HEK293 (cell line): ENCODE results near the gene TBX4.

Source experiments
- CTCF ChIA-PET: fragments of 350-600 bp; formaldehyde crosslinking; extraction: SDS; loops from one replicate; lab custom pipeline; 2021; ENCODE audit warnings: antibody characterized with exemption; lab: Yijun Ruan, JAX
- POLR2A ChIA-PET: fragments of 300-600 bp; formaldehyde crosslinking; extraction: SDS; loops from one replicate; lab custom pipeline; 2020; ENCODE audit warnings: antibody characterized with exemption, inconsistent platforms; lab: Yijun Ruan, JAX
- H3K27ac ChIP-seq: fragments of 200-500 bp; sonication (Bioruptor generic); 2 replicates; pipeline ENCODE4 v1.5.1; 2014; ENCODE audit warnings: low read depth, low read length, control low read depth, inconsistent platforms; ENCODE audit errors: extremely low read depth
- H3K36me3 ChIP-seq, 2 experiments: fragments of 200-500 bp in 1 of 2; sonication (Bioruptor generic) in 1 of 2; 1 replicate in 1 of 2; 2 replicates in 1 of 2; pipeline ENCODE4 v1.5.1; 2014 to 2017; ENCODE audit warnings: inconsistent platforms in 2 of 2, low read length in 2 of 2; ENCODE audit not compliant: control insufficient read depth in 2 of 2, insufficient read depth in 1 of 2
- H3K4me1 ChIP-seq: fragments of 200-500 bp; sonication (Bioruptor generic); 2 replicates; pipeline ENCODE4 v1.5.1; 2014; ENCODE audit warnings: mild to moderate bottlenecking, low read length, inconsistent platforms; ENCODE audit not compliant: control insufficient read depth, insufficient read depth
- H3K4me3 ChIP-seq: 2 replicates; pipeline ENCODE4 v1.5.1; 2011; ENCODE audit warnings: low read depth, mild to moderate bottlenecking, control low read depth, low read length, moderate library complexity
- H3K9me3 ChIP-seq: fragments of 200-500 bp; sonication (Bioruptor generic); 2 replicates; pipeline ENCODE4 v1.5.1; 2014; ENCODE audit warnings: low read depth, low read length, inconsistent platforms; ENCODE audit not compliant: control insufficient read depth, insufficient read depth
- BCL11B ChIP-seq: fragments of 450-650 bp; formaldehyde crosslinking; IDR thresholded peaks from 2 replicates; pipeline ENCODE4 v1.5.1; 2016; ENCODE audit warnings: low read depth, missing biosample characterization, missing genetic modification characterization
- FEZF1 ChIP-seq: fragments of 450-650 bp; formaldehyde crosslinking; IDR thresholded peaks from 2 replicates; pipeline ENCODE4 v1.5.1; 2016; ENCODE audit warnings: missing biosample characterization, missing genetic modification characterization
- GLIS2 ChIP-seq: fragments of 450-650 bp; formaldehyde crosslinking; IDR thresholded peaks from 2 replicates; pipeline ENCODE4 v1.5.1; 2016; ENCODE audit warnings: missing biosample characterization, missing genetic modification characterization
- IKZF3 ChIP-seq: fragments of 450-650 bp; IDR thresholded peaks from 2 replicates; pipeline ENCODE4 v1.5.0; 2018; ENCODE audit warnings: missing biosample characterization, mild to moderate bottlenecking, missing genetic modification characterization, moderate library complexity
- KLF10 ChIP-seq: fragments of 450-650 bp; IDR thresholded peaks from 2 replicates; pipeline ENCODE4 v1.5.1; 2018; ENCODE audit warnings: missing biosample characterization, mild to moderate bottlenecking, missing genetic modification characterization
- OSR2 ChIP-seq: fragments of 450-650 bp; formaldehyde crosslinking; IDR thresholded peaks from 2 replicates; pipeline ENCODE4 v1.5.1; 2016; ENCODE audit warnings: missing biosample characterization, missing genetic modification characterization
- PRDM6 ChIP-seq: fragments of 450-650 bp; formaldehyde crosslinking; IDR thresholded peaks from 2 replicates; pipeline ENCODE4 v1.5.1; 2017; ENCODE audit warnings: missing biosample characterization, missing genetic modification characterization
- SETDB1 ChIP-seq: IDR thresholded peaks from one replicate; pipeline ENCODE4 v1.6.1; 2017; ENCODE audit warnings: mild to moderate bottlenecking, low read length, moderate library complexity, mixed read lengths; ENCODE audit not compliant: insufficient read length
- WT1 ChIP-seq: fragments of 450-650 bp; formaldehyde crosslinking; IDR thresholded peaks from 2 replicates; pipeline ENCODE4 v1.5.1; 2016; ENCODE audit warnings: missing biosample characterization, missing genetic modification characterization
- YY1 ChIP-seq: fragments of 450-650 bp; formaldehyde crosslinking; IDR thresholded peaks from 2 replicates; pipeline ENCODE4 v1.5.1; 2018; ENCODE audit warnings: missing biosample characterization, missing genetic modification characterization
- ZBTB48 ChIP-seq: fragments of 450-650 bp; formaldehyde crosslinking; IDR thresholded peaks from 2 replicates; pipeline ENCODE4 v1.5.1; 2016; ENCODE audit warnings: missing biosample characterization, missing genetic modification characterization
- ZBTB8A ChIP-seq: fragments of 450-650 bp; formaldehyde crosslinking; IDR thresholded peaks from 2 replicates; pipeline ENCODE4 v1.5.1; 2016; ENCODE audit warnings: missing biosample characterization, missing genetic modification characterization
- ZEB2 ChIP-seq: fragments of 450-650 bp; formaldehyde crosslinking; IDR thresholded peaks from 2 replicates; pipeline ENCODE4 v1.5.1; 2016; ENCODE audit warnings: missing biosample characterization, missing genetic modification characterization
- ZFP37 ChIP-seq: fragments of 450-650 bp; formaldehyde crosslinking; IDR thresholded peaks from 2 replicates; pipeline ENCODE4 v1.5.1; 2016; ENCODE audit warnings: missing biosample characterization, missing genetic modification characterization
- ZIC2 ChIP-seq: fragments of 450-650 bp; formaldehyde crosslinking; IDR thresholded peaks from 2 replicates; pipeline ENCODE4 v1.5.1; 2016; ENCODE audit warnings: missing biosample characterization, missing genetic modification characterization
- ZNF184 ChIP-seq: fragments of 450-650 bp; IDR thresholded peaks from 2 replicates; pipeline ENCODE4 v1.5.1; 2018; ENCODE audit warnings: missing biosample characterization, mild to moderate bottlenecking, missing genetic modification characterization
- ZNF248 ChIP-seq: fragments of 450-650 bp; formaldehyde crosslinking; IDR thresholded peaks from 2 replicates; pipeline ENCODE4 v1.5.1; 2017; ENCODE audit warnings: missing biosample characterization, missing genetic modification characterization
- ZNF335 ChIP-seq: fragments of 450-650 bp; formaldehyde crosslinking; conservative IDR thresholded peaks from 2 replicates; pipeline ENCODE4 v1.5.1; 2016; ENCODE audit warnings: missing biosample characterization, missing genetic modification characterization
- ZNF341 ChIP-seq: fragments of 450-650 bp; formaldehyde crosslinking; IDR thresholded peaks from 2 replicates; pipeline ENCODE4; 2016; ENCODE audit warnings: low read depth, missing biosample characterization, missing genetic modification characterization
- ZNF394 ChIP-seq: fragments of 450-650 bp; formaldehyde crosslinking; IDR thresholded peaks from 2 replicates; pipeline ENCODE4 v1.5.1; 2016; ENCODE audit warnings: missing biosample characterization, missing genetic modification characterization, mild to moderate bottlenecking, moderate library complexity, borderline replicate concordance
- ZNF423 ChIP-seq: fragments of 450-650 bp; formaldehyde crosslinking; IDR thresholded peaks from 2 replicates; pipeline ENCODE4 v1.5.1; 2016; ENCODE audit warnings: missing biosample characterization, missing genetic modification characterization
- ZNF449 ChIP-seq: fragments of 450-650 bp; formaldehyde crosslinking; IDR thresholded peaks from 2 replicates; pipeline ENCODE4 v1.5.1; 2017; ENCODE audit warnings: missing biosample characterization, mild to moderate bottlenecking, missing genetic modification characterization, moderate library complexity
- ZNF610 ChIP-seq: fragments of 450-650 bp; formaldehyde crosslinking; IDR thresholded peaks from 2 replicates; pipeline ENCODE4 v1.5.1; 2016; ENCODE audit warnings: missing biosample characterization, missing genetic modification characterization, borderline replicate concordance
- ZNF621 ChIP-seq: fragments of 450-650 bp; formaldehyde crosslinking; IDR thresholded peaks from 2 replicates; pipeline ENCODE4 v1.5.1; 2017; ENCODE audit warnings: missing biosample characterization, missing genetic modification characterization
- ZNF707 ChIP-seq: fragments of 450-650 bp; formaldehyde crosslinking; IDR thresholded peaks from 2 replicates; pipeline ENCODE4 v1.5.1; 2016; ENCODE audit warnings: missing biosample characterization, missing genetic modification characterization
- ZNF776 ChIP-seq: fragments of 450-650 bp; formaldehyde crosslinking; IDR thresholded peaks from 2 replicates; pipeline ENCODE4 v1.5.0; 2017; ENCODE audit warnings: missing biosample characterization, missing genetic modification characterization, borderline replicate concordance
- ZSCAN16 ChIP-seq: fragments of 450-650 bp; formaldehyde crosslinking; IDR thresholded peaks from 2 replicates; pipeline ENCODE4 v1.5.1; 2016; ENCODE audit warnings: missing biosample characterization, missing genetic modification characterization
- TF ChIP-seq, protein P1 (sequence below): fragments of 450-650 bp; formaldehyde crosslinking; IDR thresholded peaks from 2 replicates; pipeline ENCODE4 v1.5.1; 2016; ENCODE audit warnings: missing biosample characterization, missing genetic modification characterization

The TBX4 gene

GRCh38 chr17:61485067-61485775 is 33.0 kb downstream of the TBX4 start:
- POLR2A ChIA-PET: interaction anchor here (3.1 kb wide), 1 partner anchor 17 kb away, joined by 12 read pairs; no protein-coding TSS in a partner anchor
- no peaks in the 10 kb centered on the region for H3K36me3 ChIP-seq
- TF ChIP-seq ZNF707 (tag by site-specific recombination): no peak
- TF ChIP-seq SETDB1: no peak
- no peak for TF ChIP-seq ZNF184 (tag by site-specific recombination)
- TF ChIP-seq ZBTB48 (tag by site-specific recombination): 0 out of 2 replicates have a peak, but pooled peaks have one; percentile 21
- peak overlapping the region; percentile 80; the same call in 1 of the 2 replicates for H3K27ac ChIP-seq
- no peaks in the 10 kb centered on the region for H3K9me3 ChIP-seq
- CTCF ChIA-PET: interaction anchor here (0.6 to 2.1 kb wide), 7 partner anchors 8 to 73 kb away, joined by 3 to 6 read pairs (median 5); no protein-coding TSS in a partner anchor
- H3K4me3 ChIP-seq: no peak overlapping the region
- peaks cover 14% of the 10 kb centered on the region for H3K4me1 ChIP-seq

GRCh38 chr17:61486135-61487120 is 34.2 kb downstream of the TBX4 start:
- ChIA-PET CTCF (interaction anchor here (0.7 to 2.1 kb wide), 9 partner anchors 15 to 70 kb away, joined by 3 to 7 read pairs (median 4); no protein-coding TSS in a partner anchor), POLR2A (interaction anchor here (0.6 to 3.1 kb wide), 7 partner anchors 9 to 23 kb away, joined by 3 to 12 read pairs (median 3); no protein-coding TSS in a partner anchor)
- Histone ChIP-seq H3K27ac (peak overlapping the region; percentile 80), H3K9me3 (no peaks in the 10 kb centered on the region), H3K4me1 (peaks cover 14% of the 10 kb centered on the region), H3K4me3 (no peak overlapping the region), H3K36me3 (no peaks in the 10 kb centered on the region)
- peak; percentile 21 for TF ChIP-seq ZNF341 (tag by site-specific recombination)
- TF ChIP-seq FEZF1 (tag by site-specific recombination): peak; percentile 77
- TF ChIP-seq, protein P1, sequence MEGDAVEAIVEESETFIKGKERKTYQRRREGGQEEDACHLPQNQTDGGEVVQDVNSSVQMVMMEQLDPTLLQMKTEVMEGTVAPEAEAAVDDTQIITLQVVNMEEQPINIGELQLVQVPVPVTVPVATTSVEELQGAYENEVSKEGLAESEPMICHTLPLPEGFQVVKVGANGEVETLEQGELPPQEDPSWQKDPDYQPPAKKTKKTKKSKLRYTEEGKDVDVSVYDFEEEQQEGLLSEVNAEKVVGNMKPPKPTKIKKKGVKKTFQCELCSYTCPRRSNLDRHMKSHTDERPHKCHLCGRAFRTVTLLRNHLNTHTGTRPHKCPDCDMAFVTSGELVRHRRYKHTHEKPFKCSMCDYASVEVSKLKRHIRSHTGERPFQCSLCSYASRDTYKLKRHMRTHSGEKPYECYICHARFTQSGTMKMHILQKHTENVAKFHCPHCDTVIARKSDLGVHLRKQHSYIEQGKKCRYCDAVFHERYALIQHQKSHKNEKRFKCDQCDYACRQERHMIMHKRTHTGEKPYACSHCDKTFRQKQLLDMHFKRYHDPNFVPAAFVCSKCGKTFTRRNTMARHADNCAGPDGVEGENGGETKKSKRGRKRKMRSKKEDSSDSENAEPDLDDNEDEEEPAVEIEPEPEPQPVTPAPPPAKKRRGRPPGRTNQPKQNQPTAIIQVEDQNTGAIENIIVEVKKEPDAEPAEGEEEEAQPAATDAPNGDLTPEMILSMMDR (tag by site-specific recombination): 0 out of 2 replicates have a peak, but pooled peaks have one; percentile 12
- TF ChIP-seq ZNF335 (tag by site-specific recombination): peak; percentile 48
- TF ChIP-seq ZIC2 (tag by site-specific recombination): peak; percentile 91
- no peak for TF ChIP-seq ZNF248 (tag by site-specific recombination)
- TF ChIP-seq ZFP37 (tag by site-specific recombination): no peak
- peak; percentile 95 for TF ChIP-seq OSR2 (tag by site-specific recombination)
- peak; percentile 44; the same call in 1 of the 2 replicates for TF ChIP-seq GLIS2 (tag by site-specific recombination)
- TF ChIP-seq ZNF610 (tag by site-specific recombination): 0 out of 2 replicates have a peak, but pooled peaks have one; percentile 55
- TF ChIP-seq ZNF394 (tag by site-specific recombination): peak; percentile 73; the same call in 1 of the 2 replicates
- peak; percentile 59; the same call in 1 of the 2 replicates for TF ChIP-seq WT1 (tag by site-specific recombination)
- TF ChIP-seq BCL11B (tag by site-specific recombination): no peak
- no peak for TF ChIP-seq ZNF776 (tag by site-specific recombination)
- no peak for TF ChIP-seq ZNF621 (tag by site-specific recombination)
- TF ChIP-seq PRDM6 (tag by site-specific recombination): peak; percentile 78
- TF ChIP-seq YY1 (tag by site-specific recombination): no peak
- no peak for TF ChIP-seq KLF10 (tag by site-specific recombination)
- TF ChIP-seq ZNF423: 0 out of 2 replicates have a peak, but pooled peaks have one; percentile 24
- TF ChIP-seq ZEB2 (tag by site-specific recombination): peak; percentile 41; the same call in 1 of the 2 replicates
- 0 out of 2 replicates have a peak, but pooled peaks have one; percentile 53 for TF ChIP-seq ZSCAN16
- peak; percentile 85 for TF ChIP-seq ZNF449 (tag by site-specific recombination)
- TF ChIP-seq ZBTB8A: peak; percentile 60
- peak; percentile 68; the same call in 1 of the 2 replicates for TF ChIP-seq IKZF3 (tag by site-specific recombination)
